NT2/D1 (cell line): ENCODE data around the gene NCAPD3.

Experiments
- SUZ12 ChIP-seq: IDR thresholded peaks from 2 replicates; pipeline ENCODE4 v1.6.1; 2011; ENCODE audit not compliant: insufficient read length, insufficient read depth; ENCODE audit errors: extremely low read depth
- YY1 ChIP-seq: IDR thresholded peaks from 2 replicates; pipeline ENCODE4 v1.6.1; 2011; ENCODE audit not compliant: insufficient read length, insufficient read depth
- ZNF274 ChIP-seq: IDR thresholded peaks from 2 replicates; pipeline ENCODE4 v1.6.1; 2011; ENCODE audit warnings: mild to moderate bottlenecking, low read depth, low read length

- no peak for TF ChIP-seq ZNF274
- TF ChIP-seq YY1: no peak
- no peak for TF ChIP-seq SUZ12
Observed at GRCh38 chr11:134153147-134153905, 70.4 kb downstream of the NCAPD3 start.
